ENCODE data around the gene CHIA.
A peak's percentile ranks its signal among the peaks of the same experiment; 100 is the strongest.
"Not testable (repeated sequence)": the region's sequence is repeated elsewhere in the genome, so short reads cannot be mapped to it uniquely, and the experiment has no call there.

Gene CHIA

DNA sequence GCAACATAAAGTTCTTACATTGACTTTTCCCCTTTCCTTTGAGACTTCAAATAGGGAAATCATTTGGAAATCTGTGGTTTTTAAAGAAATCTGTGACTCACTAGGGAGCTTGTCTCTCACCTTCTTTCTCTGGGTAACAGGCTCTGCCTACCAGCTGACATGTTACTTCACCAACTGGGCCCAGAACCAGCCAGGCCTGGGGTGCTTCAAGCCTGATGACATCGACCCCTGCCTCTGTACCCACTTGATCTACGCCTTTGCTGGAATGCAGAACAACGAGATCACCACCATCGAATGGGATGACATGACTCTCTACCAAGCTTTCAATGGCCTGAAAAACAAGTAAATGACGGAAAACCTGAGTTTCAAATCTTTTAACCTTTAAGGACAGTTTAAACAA lies 9.2 kb upstream of the CHIA start:
- DNase-seq, result no peak
- in situ Hi-C loops (cut with MboI; ENCODE audit: low pct_unique_long_range_greater_than_20kb, low sequenced_read_pairs), result no loop called here

DNA sequence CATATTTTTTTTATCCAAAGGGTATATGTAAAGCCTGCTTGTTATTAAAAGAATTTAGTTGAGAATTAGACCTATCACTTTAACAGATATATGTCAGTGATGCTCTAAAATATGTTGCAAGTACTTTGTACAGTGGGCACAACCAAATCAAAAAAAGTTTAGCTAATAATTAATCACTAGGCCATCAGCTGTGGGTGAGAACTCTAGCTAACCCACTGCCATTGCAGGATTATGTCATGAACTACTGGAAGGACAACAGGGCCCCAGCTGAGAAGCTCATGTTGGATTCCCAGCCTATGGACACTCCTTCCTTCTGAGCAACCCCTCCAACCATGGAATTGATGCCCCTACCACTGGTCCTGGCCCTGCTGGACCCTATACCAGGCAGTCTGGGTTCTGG lies 6.8 kb upstream of the CHIA start:
- in situ Hi-C loops (cut with MboI; ENCODE audit: low pct_unique_long_range_greater_than_20kb, low sequenced_read_pairs), result no loop called here
- no peak for DNase-seq

DNA sequence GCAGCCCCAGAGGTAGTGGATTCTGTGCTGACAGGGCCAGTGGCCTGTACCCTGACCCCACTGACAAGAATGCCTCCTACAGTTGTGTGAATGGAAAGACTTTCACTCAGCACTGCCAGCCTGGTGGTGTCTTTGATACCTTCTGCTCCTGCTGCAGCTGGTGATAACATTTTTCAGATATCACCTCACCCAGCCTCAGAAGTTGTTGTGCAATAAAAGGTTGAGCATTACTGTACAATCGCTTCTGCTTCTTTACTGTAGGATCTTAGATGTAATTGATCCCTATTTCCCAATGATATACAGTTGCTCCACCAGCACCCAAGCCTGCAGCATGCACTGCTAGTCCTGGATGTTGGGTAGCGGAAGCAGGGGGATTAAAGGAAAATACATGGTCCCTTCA lies 4.8 kb upstream of the CHIA start:
- in situ Hi-C loops (cut with MboI; ENCODE audit: low pct_unique_long_range_greater_than_20kb, low sequenced_read_pairs), result no loop called here
- no peak for DNase-seq

DNA sequence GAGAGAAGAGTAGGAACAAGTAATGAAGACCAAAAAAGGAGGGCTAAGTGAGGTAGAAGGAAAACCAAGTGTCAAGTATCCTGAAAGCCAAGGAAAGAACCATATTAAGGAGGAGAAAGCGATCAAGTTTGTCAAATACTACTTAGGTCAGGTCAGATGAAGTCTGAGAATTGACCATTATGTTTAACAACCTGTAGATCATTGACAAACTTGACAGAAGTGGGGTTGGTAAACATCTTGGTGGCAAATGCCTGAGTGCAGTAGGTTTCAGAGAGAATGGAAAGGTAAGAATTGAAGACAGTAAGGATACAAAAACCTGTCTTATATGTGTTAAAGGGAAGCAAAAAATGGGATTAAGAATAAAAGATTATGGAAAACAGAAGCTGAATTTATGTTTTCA lies 3.7 kb upstream of the CHIA start:
- in situ Hi-C loops (cut with MboI; ENCODE audit: low pct_unique_long_range_greater_than_20kb, low sequenced_read_pairs), result no loop called here
- no peak for DNase-seq

DNA sequence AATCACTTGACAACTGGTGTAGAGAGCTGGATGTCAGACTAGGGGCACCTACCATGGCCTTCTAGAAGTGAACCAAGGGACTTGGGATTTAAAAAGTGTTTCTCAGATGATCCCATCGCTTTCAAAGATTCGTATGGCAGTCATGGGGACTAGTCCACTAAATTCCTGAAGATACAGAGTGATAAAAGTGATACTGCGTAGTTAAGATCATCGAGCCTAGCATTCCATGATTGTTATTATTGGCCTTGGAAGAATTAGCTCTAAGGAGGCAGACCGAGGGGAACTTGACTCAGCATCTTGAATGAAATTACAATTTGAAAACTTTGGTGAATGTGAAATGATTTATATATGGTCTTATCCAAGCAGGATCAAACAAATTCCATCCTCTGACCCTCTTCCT lies 1.3 kb upstream of the CHIA start:
- in situ Hi-C loops (cut with MboI; ENCODE audit: low pct_unique_long_range_greater_than_20kb, low sequenced_read_pairs), result no loop called here

DNA sequence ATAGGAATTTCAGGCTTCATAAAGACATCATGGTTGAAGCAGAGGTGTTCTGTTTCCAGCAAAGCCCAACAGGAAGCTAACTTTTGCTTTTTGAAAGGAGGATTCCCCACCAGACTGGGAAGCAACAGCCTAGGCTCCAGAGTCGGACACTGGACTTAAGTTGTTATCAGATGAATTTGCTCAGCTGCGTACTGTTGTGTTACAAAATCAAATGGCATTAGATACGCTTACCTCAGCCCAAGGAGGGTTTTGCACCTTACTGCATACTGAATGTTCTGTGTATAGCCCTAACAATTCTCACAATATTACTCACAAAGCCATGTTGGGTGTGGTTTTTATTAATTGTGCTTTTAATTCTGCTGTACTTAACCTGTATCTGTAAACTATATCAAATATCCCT lies 547 bp upstream of the CHIA start:
- in situ Hi-C loops (cut with MboI; ENCODE audit: low pct_unique_long_range_greater_than_20kb, low sequenced_read_pairs), result no loop called here
- no peak for DNase-seq

More for the DNA sequence above, 1.3 kb upstream of the CHIA start:
- DNase-seq, result no peak

DNA sequence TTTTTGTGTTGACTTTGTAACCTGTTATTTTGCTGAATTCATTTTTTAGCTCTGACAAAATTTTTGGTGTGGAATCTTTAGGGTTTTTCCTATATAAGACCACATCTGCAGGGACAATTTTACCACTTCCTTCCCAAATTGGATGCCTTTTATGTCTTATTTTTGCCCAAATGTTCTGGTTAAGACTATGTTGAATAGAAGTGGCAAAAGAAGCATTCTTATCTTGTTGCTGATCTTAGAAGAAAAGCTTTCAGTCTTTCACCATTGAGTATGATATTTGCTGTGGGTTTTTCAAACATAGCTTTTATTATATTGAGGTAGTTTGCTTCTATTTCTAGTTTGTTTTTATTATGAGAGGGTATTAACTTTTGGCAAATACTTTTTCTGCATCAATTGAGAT lies 3.7 kb downstream of the CHIA start:
- in situ Hi-C loops (cut with MboI; ENCODE audit: low pct_unique_long_range_greater_than_20kb, low sequenced_read_pairs), result no loop called here

DNA sequence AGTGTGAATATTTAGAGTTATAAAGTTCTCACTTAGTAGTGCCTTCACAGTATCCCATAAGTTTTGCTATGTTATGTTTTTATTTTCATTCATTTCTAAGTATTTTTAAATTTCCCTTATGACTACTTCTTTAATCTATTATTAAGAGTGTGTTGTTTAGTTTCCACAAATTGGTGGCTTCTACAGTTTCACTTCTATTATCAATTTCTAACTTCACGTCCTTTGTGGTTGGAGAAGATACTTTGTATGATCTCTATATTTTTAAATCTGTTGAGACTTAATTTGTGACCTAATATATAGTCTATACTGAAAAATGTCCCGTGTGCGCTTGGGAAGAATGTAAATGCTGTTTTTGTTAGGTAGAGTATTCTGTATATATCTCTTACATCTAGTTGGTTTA lies 11.7 kb downstream of the CHIA start:
- in situ Hi-C loops (cut with MboI; ENCODE audit: low pct_unique_long_range_greater_than_20kb, low sequenced_read_pairs), result no loop called here
- no peak for DNase-seq

More for the DNA sequence above, 3.7 kb downstream of the CHIA start:
- no peak for DNase-seq

DNA sequence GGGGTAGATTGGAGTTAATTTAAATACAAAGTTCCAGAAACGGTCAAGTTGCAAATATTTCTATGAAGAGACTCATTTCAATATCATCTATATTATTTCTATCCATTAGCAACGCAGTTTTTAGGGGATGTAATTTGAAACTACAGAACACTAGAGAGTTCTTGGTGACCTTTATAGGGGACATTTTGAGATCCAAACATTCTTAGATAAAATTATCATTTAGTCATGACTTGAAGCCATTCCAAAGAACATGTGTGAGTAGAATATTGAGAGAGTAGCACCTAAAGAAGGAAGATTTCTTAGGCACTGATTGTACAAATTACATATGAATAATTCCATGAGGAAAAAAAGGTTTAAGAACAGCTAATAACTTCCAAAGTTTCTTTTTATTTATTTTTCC lies 19.0 kb downstream of the CHIA start:
- no peak for DNase-seq
- in situ Hi-C loops (cut with MboI; ENCODE audit: low pct_unique_long_range_greater_than_20kb, low sequenced_read_pairs), result no loop called here

DNA sequence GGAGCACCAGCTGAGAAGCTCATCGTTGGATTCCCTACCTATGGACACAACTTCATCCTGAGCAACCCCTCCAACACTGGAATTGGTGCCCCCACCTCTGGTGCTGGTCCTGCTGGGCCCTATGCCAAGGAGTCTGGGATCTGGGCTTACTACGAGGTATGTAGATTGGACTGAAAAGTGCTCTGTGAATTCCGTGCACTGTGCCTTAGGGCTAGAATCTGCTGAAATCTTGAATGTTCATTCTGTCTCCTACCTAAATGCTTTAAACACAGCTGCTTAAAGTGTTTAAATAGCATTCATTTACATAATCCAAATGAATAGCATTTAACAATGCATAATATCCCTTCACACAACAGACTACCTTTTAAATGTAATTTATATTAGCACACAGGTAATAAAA lies 27.9 kb downstream of the CHIA start:
- no peak for DNase-seq
- in situ Hi-C loops (cut with MboI; ENCODE audit: low pct_unique_long_range_greater_than_20kb, low sequenced_read_pairs), result no loop called here

DNA sequence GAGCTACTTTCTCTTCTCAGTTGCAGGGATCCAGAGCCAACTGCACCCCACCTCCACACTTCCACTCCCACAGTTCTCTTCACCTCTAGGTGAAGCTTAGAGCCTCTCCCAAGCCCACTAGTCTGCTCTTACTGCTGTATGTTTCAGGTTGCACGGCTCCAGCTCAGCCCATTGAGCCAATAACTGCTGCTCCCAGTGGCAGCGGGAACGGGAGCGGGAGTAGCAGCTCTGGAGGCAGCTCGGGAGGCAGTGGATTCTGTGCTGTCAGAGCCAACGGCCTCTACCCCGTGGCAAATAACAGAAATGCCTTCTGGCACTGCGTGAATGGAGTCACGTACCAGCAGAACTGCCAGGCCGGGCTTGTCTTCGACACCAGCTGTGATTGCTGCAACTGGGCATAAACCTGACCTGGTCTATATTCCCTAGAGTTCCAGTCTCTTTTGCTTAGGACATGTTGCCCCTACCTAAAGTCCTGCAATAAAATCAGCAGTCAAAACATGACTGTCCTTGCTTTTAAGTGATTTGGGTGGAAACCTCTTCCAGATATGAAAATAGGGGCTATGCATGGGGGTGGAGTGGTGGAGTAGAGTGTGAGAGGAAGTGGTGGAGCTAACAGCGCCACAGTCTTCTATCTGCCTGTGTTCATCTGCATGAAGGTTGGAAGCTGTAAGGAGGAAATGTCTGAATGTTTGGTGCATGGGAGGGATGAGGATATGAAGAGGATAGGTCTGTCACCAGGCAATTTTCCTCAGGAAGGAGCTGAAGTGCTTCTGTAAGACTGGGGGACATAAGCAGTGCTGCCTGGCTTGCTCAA lies 29.6 kb downstream of the CHIA start:
- in situ Hi-C loops (cut with MboI; ENCODE audit: low pct_unique_long_range_greater_than_20kb, low sequenced_read_pairs), result no loop called here
- no peak for DNase-seq

DNA sequence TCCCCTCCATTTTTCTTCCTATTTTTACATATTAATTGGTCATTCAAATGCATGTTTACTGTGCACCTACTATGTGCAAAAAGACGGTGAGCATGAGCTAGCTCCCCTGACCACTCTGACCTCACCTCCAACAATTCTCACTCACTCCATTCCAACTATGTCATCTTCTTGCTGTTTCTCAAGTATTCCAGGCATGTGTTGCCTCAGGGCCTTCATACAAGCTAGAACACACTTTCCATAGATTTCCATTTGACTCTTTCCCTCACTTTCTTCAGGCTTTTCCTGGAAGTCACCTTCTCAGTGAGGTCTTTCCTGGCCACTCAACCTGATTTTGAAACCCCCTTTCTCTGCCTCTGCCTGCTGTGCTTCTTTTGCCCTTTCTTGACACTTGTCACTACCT lies 32.6 kb downstream of the CHIA start:
- in situ Hi-C loops (cut with MboI; ENCODE audit: low pct_unique_long_range_greater_than_20kb, low sequenced_read_pairs), result no loop called here
- no peak for DNase-seq

DNA sequence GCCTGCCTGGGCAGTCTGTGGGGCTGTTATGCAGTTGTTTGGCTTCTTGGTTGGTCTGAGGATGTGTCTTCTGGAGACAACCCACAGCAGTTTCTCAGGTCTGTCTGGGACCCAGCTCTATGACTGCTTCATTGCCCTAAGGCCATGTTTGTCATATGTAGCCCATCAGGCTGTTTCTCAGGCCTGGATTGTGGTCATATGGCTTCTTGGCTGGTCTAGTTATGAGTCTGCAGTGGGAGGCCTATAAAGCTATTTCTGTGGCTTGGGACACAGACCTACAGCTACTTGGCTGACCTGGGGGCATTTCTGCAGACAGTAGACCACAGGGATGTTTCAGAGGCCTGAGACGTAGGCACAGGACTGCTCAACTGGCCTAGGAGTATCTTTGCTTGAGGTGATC lies 41.5 kb downstream of the CHIA start:
- in situ Hi-C loops (cut with MboI; ENCODE audit: low pct_unique_long_range_greater_than_20kb, low sequenced_read_pairs), result no loop called here
- DNase-seq, result no peak

DNA sequence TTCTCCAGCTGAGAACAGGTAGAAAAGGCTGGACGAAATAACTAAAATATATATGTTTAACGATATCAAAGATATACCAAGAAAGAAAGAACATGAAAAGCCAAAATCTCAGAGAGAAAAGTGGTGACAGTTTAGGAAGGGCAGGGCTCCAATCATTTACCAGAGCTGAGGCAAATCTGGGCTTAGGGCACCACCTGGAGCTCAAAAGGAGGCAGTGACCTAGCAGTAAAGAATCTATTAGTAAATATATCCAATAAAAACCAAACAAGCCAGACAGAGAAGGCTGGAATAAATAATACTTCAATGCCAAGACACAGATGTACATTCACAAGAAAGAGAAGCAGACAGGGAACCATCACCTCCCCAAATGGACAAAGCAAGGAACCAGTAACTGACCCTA lies 43.5 kb downstream of the CHIA start:
- DNase-seq, result peak; percentile 48

DNA sequence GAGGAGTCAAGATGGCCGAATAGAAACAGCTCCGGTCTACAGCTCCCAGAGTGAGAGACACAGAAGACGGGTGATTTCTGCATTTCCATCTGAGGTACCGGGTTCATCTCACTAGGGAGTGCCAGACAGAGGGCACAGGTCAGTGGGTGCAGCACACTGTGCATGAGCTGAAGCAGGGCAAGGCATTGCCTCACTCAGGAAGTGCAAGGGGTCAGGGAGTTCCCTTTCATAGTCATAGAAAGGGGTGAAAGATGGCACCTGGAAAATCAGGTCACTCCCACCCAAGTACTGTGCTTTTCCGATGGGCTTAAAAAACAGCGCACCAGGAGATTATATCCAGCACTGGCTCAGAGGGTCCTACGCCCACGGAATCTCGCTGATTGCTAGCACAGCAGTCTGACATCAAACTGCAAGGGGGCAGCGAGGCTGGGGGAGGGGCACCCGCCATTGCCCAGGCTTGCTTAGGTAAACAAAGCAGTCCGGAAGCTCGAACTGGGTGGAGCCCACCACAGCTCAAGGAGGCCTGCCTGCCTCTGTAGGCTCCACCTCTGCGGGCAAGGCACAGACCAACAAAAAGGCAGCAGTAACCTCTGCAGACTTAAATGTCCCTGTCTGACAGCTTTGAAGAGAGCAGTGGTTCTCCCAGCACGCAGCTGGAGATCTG lies 44.7 kb downstream of the CHIA start:
- DNase-seq; in situ Hi-C loops (cut with MboI; ENCODE audit: low pct_unique_long_range_greater_than_20kb, low sequenced_read_pairs): not testable (repeated sequence)

More for the DNA sequence above, 43.5 kb downstream of the CHIA start:
- in situ Hi-C loops (cut with MboI; ENCODE audit: low pct_unique_long_range_greater_than_20kb, low sequenced_read_pairs), result no loop called here

DNA sequence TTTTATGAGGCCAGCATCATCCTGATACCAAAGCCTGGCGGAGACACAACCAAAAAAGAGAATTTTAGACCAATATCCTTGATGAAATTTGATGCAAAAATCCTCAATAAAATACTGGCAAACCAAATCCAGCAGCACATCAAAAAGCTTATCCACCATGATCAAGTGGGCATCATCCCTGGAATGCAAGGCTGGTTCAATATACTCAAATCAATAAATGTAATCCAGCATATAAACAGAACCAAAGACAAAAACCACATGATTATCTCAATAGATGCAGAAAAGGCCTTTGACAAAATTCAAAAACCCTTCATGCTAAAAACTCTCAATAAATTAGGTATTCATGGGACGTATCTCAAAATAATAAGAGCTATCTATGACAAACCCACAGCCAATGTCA lies 48.2 kb downstream of the CHIA start:
- DNase-seq; in situ Hi-C loops (cut with MboI; ENCODE audit: low pct_unique_long_range_greater_than_20kb, low sequenced_read_pairs): not testable (repeated sequence)

DNA sequence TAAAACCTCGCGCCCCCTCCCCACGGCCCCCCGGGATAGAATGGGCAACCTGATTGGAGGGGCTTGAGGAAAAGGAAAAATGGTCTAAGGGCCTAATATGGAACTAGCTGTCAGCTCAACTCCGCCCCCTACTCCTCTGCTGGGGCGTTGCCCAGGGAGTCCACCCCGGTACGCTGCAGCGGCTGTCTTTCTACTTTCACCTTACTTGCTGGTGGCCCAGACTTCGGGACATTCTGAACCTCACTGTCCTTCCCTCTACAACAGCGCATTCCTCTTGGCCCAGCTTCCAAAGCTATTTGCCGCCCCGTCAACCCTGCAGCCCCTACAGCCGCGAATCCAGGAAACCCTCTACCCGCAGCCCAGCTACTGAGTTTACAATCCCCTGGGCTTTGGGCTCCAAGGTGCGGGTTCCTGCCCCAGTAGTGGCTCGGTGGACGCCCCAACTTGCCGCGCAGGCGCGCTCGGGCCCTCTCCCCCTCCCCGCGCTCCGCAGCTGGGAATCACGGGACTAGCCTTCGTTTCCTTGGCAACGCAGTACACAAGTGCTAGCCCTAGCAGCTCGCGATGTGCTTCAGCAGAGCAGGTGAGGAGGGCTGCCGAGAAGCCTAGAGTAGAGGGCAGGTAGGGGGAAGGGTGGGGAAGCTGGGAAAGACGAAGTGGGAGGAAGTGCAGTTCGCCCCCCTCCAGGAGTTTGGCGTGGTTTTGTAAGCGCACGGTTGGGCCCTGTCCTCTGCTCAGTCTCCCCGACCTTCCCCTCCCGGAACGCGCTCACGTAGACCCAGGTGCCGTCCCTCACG lies 55.6 kb downstream of the CHIA start:
- in situ Hi-C loops (cut with MboI; ENCODE audit: low pct_unique_long_range_greater_than_20kb, low sequenced_read_pairs), result no loop called here
- DNase-seq, result peak; percentile 78

DNA sequence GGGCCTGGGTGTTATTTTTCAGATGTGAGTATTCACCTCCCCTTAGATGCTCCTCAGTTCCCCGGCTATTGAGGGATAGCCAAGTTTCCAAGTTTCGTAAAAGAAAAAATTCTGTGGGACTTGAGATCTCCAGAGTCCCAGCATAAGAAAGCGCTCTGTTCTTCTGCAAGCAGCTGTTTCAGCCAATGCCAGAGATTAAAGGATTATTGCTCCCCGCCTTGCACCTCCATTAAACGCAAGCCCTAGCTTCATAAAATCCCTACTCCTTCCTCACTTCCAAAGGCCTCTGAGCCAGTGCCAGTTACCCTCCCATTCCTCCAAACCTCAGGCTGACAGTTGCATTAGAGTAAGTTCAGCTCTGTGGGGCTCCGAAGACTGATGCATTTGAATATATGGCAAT lies 56.4 kb downstream of the CHIA start:
- DNase-seq, result no peak
- in situ Hi-C loops (cut with MboI; ENCODE audit: low pct_unique_long_range_greater_than_20kb, low sequenced_read_pairs), result no loop called here

DNA sequence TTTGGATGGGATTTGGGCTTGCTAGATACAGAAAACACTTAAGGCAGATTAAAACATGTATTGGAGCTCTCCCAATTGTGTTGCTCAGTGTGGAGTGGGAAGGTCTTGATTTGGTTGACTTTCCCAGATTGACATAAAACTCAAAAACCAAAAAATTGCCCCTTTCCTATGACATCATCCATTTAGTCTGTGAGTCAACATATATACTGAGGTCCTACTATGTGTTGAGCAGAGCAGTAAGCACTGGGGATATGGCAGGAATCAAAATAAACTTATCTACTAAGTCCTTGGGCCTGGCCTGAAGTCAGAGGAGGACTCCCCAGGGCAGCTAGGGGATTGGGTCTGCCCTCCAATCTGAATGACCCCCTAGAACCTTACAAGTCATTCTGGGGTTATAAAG lies 61.0 kb downstream of the CHIA start:
- in situ Hi-C loops (cut with MboI; ENCODE audit: low pct_unique_long_range_greater_than_20kb, low sequenced_read_pairs), result no loop called here
- no peak for DNase-seq

DNA sequence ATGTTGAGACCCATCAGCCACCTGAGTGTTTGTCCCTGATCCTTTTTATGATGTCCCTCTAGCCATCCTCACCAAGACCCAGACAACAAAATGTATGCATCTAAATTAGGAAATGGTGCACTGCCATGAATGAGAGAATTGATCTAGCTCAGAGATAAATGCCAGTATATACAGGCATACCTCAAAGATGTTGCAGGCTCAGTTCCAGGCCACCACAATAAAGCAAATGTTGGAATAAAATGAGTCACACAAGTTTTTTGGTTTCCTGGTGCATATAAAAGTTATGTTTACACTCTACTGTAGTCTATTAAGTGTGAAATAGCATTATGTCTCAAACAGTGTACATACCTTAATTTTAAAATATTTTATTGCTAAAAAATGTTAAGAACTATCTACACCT lies 63.9 kb downstream of the CHIA start:
- no peak for DNase-seq
- in situ Hi-C loops (cut with MboI; ENCODE audit: low pct_unique_long_range_greater_than_20kb, low sequenced_read_pairs), result no loop called here
